RPMI8226 (cell line): ENCODE results near the gene LRRC18.
A peak's percentile ranks its signal among the peaks of the same experiment; 100 is the strongest.

Experiments used
- DNase-seq: peaks from one replicate; pipeline ENCODE4 v3.0.0-alpha.2; 2015

Gene LRRC18

DNA sequence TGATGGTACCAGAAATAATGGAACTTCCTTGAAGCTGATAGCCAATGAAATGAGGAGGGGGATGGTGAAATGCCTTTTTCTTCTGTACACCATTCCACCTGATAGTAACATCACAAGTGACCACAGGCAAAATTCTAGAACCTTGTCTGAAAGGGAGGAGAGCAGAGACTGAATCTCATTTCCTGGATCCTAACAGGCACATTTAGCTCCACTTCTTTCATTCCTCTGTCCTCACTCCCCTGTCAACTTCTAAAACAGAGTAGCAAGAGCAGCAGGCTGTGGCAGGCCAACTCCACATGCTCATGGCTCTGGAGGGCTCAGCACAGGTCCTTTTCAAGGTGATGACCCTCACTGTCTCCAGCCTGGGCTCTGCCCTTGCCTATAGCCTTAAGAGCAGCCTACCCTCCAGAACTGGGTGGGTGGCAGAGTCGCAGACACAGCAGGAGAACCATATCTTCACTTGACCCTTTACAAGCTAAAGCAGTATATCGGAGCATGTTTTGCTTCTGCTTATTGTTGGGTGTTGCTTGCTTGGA is at the start of gene LRRC18:
Gene LRRC18, minus strand, starts transcription at position 51 of the 536 bp plus-strand sequence. CDS start 25,685 bp downstream, outside the sequence.
- DNase-seq, result no peak

GRCh38 chr10:48985621-48986158 is 46.0 kb upstream of the LRRC18 start:
- no peak for DNase-seq

- DNase-seq, result peak; percentile 22
These were observed 44.2 kb upstream of the LRRC18 start for GRCh38 chr10:48983648-48984351.

- DNase-seq, result no peak
These were observed 42.9 kb upstream of the LRRC18 start for GRCh38 chr10:48982584-48982983.

GRCh38 chr10:48981310-48981907 is 41.8 kb upstream of the LRRC18 start:
- peak; percentile 67 for DNase-seq

GRCh38 chr10:48978318-48978717 is 38.7 kb upstream of the LRRC18 start:
- no peak for DNase-seq

GRCh38 chr10:48976196-48976595 is 36.6 kb upstream of the LRRC18 start:
- DNase-seq, result peak; percentile 40

- no peak for DNase-seq
These were observed 35.0 kb upstream of the LRRC18 start for GRCh38 chr10:48974510-48975156.

DNA sequence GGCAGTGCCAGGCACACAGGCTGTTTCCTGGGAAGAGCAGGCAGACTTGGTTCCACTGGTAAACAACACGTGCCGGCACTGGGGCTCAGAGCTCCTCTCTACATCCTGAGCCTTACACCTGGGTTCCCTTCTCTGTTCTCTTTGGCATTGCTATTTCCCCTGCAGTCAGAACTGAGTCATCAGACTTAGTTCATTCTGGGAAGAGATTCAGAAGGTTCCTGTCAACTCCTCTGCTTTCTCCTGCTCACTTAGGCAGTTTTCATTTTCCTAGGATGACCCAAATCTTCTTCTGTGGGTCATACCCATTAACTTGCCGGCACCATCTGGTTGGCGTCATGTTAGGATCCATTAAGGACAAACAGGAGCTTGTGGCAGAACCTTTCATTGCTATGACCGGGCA is 33.4 kb upstream of the LRRC18 start:
- no peak for DNase-seq

- no peak for DNase-seq
These were observed 31.0 kb upstream of the LRRC18 start for GRCh38 chr10:48970654-48971053.

GRCh38 chr10:48970046-48970445 is 30.4 kb upstream of the LRRC18 start:
- DNase-seq, result no peak

DNA sequence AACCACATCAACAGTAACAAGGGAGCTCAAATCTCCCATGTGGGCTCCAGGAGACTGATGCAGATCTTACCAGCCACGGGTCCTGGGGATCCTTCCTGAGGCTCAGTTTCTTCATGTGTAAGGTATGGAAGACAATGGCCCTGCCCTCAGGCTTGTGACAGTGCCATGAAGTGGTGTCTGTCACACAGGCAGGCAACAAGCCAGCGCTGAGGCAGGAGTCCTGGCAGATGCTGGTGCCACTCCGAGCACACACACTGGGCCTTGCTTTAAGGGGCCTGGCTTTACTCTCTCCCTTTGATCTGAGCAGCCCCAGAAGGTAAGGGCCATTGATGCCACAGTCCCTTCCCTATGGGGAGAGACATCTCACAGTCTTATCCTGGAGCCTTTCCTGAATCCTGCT is 28.4 kb upstream of the LRRC18 start:
- no peak for DNase-seq

DNA sequence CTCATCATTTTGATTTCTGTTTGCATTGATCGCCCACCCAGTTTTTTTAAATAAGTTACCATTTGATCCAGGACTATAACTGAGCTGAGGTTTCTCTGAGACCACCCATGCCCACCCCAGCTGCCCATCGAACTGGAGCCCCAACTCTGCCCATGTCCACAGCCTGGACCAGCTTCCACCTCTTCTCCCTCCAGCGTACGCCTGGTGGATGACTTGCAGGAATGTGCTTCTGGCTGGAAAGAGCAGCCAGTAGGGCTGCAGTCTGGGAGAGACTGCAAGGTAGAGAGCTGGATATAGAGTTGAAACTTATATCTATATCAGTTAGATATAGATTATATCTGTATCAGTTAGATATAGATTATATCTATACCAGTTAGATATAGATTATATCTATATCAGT is 25.8 kb upstream of the LRRC18 start:
- no peak for DNase-seq

DNA sequence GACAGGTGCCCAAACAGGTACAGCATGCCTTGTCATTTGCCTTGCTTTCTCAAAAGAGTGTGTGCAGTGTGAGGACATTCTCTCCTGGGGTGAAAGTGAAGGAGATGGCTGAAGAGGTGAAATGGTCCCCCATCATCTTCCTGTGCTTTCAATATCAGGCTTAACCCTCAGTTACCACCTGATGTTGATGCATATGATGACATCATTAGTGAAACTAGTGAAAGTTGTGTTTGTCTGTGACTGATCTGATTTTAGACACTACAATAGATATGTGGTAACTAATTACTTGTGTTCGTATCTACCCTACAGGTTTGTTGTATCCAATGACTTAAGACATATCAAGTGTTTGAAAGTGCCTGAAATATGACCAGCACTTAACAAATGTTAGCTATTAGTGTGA is 24.4 kb upstream of the LRRC18 start:
- DNase-seq, result no peak

- DNase-seq, result no peak
These were observed 19.1 kb upstream of the LRRC18 start for GRCh38 chr10:48958598-48959190.

GRCh38 chr10:48957361-48958151 is 17.9 kb upstream of the LRRC18 start:
- no peak for DNase-seq

GRCh38 chr10:48951707-48952106 is 12.1 kb upstream of the LRRC18 start:
- no peak for DNase-seq

- no peak for DNase-seq
These were observed 8.9 kb upstream of the LRRC18 start for GRCh38 chr10:48948470-48949037.

- DNase-seq, result no peak
These were observed 8.2 kb upstream of the LRRC18 start for GRCh38 chr10:48947690-48948469.

GRCh38 chr10:48946891-48947500 is 7.4 kb upstream of the LRRC18 start:
- DNase-seq, result no peak

DNA sequence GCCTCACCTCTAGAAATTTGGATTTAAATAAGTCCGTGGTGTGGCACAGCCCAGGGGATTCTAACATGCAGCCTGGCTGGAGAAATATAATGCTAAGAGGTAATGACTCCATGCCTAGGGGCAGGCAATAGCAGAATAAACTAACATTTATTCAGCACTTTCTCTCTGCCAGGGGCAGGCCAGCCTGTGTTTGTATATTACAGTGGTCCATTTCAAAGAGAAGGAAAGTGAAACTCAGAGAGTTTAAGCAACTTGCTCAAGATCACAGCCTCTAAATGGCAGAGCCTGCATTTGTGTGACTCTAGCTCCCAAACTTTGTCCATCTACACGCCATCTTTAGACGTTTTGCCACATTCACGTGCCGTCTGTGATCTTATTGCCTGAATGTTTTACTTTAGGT is 6.7 kb upstream of the LRRC18 start:
- DNase-seq, result no peak
